ENCODE measurements around the gene PLEK.
"Not testable (repeated sequence)": the region's sequence is repeated elsewhere in the genome, so short reads cannot be mapped to it uniquely, and the experiment has no call there.

The PLEK gene

DNA sequence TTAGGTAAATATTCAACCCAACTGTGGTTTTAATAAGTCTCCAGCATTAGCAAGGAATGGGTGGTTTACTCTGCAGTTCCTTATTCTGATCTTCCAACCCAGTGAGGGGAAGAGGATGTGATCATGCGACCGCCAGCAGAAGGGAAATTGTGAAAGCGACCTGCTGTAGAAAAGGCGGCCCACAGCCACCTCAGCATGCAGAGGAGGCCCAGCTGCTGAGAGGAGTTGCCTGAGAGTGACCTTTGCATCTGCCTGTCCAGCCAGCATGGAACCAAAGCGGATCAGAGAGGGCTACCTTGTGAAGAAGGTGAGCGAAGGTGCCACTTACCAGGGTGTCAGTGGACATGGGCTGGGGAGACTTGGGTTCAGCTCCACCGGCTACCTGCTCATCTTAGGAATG is at the start of gene PLEK:
Gene PLEK (plus strand): TSS at position 196 of the 400 bp plus-strand sequence. CDS start 70 bp downstream, at position 266.
- no peak for DNase-seq (ENCODE audit: low read depth, low spot score)

DNA sequence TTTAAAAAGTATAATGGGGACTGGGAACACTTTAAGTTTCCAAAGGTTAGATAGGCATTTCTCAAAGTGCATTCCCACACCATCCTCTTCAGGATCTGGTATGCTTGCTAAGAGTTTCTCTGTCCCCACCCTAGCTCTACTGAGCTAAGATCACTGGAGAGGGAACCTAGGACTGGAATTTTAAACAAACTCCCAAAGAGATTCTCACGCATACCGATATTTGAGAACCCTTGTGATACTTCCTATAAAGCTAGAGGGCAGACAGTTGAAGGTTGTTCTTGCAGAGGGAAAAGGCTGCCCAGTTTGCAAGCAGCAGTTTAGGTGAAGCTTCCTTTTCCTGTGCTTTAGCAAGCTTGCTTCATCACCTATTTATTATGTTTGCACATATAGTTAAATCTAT is 49.0 kb upstream of the PLEK start:
- no peak for DNase-seq (ENCODE audit: low read depth, low spot score)

DNA sequence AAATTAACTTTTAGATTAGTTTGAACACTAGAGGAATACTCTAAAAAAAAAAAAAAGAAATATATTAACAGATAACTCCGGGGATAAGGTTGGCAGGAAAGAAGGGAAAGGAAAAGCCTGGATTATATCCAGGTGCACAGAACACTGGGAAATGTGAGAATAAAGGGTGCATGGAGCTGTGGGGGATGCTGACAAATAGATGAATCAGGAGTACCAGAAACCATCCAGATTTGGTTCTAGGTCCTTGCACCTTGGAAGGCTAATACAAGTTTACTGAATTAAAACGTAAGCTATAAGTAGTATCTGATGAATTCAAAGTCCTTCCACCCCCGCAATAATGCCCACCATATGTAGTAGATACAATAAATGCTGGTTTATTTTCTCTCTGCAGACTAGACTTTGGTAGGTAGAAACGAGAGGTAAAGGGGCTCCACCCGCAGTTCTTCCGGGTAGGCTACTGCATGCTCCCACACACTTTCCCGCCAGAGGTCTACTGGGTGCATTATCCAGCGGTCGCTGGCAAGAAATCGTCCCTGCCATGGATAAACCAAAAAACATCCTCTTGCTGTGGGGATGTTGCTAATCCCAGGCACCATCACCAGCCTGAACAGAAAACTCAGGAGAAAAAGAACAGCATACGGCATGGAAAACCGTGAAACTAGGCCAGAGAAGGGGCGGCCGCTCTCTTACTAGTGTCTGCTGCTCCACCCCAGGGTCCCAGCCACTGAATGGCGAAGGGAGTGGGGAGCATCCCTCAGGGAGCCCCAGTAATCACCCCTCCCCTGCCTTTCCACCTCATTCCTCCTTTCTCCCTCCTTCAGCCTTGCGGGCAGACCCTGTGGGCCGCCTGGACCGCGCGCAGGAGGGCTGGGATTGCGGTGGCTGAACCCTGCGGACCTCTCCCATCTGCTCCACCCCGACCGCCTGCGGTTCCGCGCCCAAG is 46.8 kb upstream of the PLEK start:
- peak; percentile 14 for DNase-seq (ENCODE audit: low read depth, low spot score)

DNA sequence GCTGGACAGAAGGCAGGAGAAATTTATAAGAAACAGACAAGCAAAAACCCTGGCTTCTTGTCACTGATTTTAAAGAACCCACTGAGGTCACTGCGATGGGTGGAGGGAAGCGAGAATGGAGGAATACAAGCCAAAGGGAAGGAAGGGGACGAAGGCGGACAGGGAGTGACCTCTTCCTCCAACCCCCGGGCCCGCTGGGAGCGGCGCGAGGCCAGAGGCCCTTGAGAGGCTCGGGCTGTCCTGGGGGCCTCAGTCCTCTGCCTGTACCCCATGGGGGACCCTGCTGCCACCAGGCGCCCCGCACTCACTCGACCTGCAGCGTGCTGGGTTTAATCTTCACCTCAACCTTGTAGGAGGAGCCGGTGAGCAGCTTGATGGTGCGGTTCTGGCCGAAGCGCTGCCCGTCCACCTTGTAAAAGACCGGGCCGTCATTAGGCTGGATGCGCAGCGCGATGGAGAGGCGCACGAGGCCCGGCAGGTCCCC is 46.1 kb upstream of the PLEK start:
- no peak for DNase-seq (ENCODE audit: low read depth, low spot score)

DNA sequence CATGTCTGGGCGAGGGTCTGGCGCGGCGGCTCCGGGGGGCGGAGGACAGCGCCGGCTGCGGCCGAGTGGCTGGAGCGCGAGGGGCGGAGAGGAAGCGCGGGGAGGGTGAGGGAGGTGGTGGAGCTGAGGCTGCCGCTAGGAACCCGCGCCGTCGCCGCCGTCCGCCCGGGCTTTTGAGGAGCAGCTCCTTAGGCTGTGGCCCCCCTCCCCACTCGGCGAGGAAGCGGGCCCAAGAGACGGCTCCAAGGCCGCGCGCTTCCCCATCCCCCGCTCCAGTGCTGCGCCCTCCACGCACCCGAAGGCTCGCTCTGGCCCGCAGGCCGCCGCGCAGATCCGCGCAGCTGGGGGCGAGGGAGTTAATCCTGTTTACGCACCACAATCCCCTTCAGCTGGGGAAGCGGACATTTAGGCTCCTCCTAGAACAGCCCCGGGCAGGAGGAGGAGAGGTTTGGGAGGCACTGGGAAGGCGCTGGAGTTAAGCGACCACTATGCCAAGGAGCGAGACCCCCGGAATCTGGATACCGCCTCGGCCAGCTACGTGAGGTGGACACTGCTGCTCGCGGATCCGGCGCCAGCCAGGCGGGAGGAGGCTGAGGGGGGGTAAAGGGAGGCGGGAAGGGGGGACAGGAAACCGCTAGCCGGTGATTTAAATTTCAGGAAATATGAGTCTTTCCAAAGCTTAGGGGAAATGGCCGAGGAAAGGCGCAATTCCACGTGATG is 45.5 kb upstream of the PLEK start, which contains the start of gene CNRIP1:
Gene CNRIP1 (minus strand): TSS at position 552 of the 720 bp plus-strand sequence. CDS start 549 bp downstream, at position 3.
- peak; percentile 43 for DNase-seq (ENCODE audit: low read depth, low spot score)

- DNase-seq (ENCODE audit: low read depth, low spot score): peak; percentile 35
Observed at GRCh38 chr2:68320118-68320641, 44.9 kb upstream of the PLEK start.

GRCh38 chr2:68325056-68325455 is 40.0 kb upstream of the PLEK start:
- DNase-seq (ENCODE audit: low read depth, low spot score): no peak

GRCh38 chr2:68328901-68329300 is 36.2 kb upstream of the PLEK start:
- no peak for DNase-seq (ENCODE audit: low read depth, low spot score)

- DNase-seq (ENCODE audit: low read depth, low spot score): no peak
Observed at GRCh38 chr2:68330691-68331090, 34.4 kb upstream of the PLEK start.

DNA sequence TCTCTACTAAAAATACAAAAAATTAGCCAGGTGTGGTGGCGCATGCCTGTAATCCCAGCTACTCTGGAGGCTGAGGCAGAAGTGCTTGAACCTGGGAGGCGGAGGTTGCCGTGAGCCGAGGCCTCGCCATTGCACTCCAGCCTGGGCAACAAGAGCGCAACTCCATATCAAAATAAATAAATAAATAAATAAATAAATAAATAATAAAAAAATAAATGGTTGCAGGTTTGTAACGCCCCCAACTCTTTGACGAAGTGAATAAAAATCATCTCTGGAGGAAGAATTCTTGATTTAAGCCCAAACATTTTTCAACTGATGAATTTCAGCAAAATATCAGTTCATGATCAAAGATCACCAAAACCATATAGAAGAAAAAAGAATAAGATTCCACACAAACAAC is 32.1 kb upstream of the PLEK start:
- DNase-seq (ENCODE audit: low read depth, low spot score): no peak

GRCh38 chr2:68333931-68334330 is 31.2 kb upstream of the PLEK start:
- DNase-seq (ENCODE audit: low read depth, low spot score): no peak

- no peak for DNase-seq (ENCODE audit: low read depth, low spot score)
Observed at GRCh38 chr2:68336192-68336591, 28.9 kb upstream of the PLEK start.

DNA sequence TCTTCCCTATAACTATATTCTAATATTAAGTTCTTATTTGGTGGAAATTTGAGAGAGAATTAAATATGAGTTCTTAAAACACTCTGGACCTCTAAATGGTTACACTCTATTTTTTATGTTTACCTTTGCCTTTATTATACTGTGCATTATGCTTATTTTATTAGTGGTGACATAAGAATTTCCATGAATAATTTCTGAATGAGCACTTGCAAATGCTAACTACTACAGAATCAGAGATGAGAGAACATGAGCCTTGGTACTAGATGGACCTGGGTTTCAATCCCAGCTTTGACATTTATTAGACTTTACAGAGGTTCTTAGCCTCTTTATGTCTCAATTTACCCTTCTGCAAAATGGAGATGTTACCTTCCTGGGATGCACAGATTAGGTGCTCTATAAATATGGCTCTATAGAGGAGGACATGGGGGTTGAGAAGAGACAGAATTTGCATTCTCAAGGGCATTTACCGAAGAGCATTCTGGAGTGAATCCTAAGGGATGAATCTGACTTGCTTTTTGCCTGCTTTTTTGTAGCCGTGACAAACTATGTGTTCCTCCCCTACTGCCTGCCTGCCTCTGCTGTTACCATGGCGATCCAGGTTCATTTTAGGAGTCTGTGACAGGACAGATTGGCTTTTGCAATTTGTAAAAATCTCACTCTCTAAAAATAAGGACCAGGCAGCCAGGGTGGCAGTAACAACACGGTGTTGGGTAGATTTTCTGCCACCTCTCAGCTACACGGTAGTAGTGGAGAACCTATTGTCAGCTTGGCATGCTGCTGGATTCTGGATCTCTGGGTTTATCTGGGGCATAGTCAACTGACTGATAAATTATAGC is 24.6 kb upstream of the PLEK start:
- DNase-seq (ENCODE audit: low read depth, low spot score): no peak

GRCh38 chr2:68341062-68341329 is 24.1 kb upstream of the PLEK start:
- DNase-seq (ENCODE audit: low read depth, low spot score): no peak

DNA sequence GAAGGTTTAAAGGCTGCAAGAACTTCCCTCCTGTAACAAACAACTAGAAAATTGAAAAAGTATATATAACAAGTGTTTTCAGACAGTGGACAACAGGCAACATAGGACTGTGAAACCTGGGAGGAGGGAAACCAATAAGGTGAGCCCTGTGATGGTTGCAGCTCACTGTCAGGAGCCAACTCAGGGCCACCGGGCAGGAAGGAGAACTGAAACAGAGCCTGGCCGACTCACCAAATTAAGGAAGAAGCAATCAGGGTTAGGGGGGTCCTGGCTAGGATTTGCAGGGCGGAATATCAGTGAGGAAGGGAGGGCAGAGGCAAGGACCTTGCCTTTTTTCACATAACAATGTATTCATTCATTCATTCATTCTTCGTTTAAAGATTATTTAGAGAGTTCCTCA is 23.5 kb upstream of the PLEK start:
- DNase-seq (ENCODE audit: low read depth, low spot score): no peak

DNA sequence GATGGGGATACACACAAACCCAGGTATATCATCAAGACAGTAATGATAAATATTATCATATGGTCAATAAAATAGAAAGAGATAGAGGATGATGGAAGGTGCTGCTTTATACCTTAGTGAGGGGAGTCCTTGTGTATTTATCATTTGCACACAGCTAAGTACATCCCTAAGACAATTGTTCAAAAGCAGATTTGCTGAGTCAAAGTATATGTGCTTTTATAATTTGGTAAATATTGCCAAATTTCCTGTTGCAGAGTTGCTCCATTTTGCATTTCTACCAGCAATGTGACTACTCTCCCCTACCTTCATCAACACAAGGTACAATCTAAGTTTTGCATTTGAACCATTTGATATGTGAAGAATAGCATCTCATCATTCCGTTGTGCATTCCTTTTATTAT is 22.6 kb upstream of the PLEK start:
- DNase-seq (ENCODE audit: low read depth, low spot score): no peak

DNA sequence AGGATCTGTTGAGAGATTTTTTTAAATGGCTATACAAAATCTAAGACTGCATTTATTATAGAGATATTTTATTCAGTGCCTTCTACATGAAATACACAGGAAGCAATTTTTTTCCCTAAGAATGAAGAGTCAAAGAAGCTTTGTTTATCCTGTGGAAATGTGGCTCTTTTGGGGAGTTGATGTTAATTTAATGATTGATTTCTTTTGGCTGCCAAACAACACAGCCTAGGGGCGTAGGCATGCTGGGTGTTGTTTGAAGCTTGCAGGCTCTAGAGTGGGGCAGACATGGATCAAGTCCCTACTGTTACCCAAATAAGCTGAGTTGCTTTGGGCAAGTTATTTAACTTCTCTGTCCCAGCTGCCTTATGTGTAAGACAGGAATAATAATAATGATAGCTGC is 21.1 kb upstream of the PLEK start:
- DNase-seq (ENCODE audit: low read depth, low spot score): peak; percentile 45

GRCh38 chr2:68345129-68345875 is 19.8 kb upstream of the PLEK start:
- DNase-seq (ENCODE audit: low read depth, low spot score): peak; percentile 7

DNA sequence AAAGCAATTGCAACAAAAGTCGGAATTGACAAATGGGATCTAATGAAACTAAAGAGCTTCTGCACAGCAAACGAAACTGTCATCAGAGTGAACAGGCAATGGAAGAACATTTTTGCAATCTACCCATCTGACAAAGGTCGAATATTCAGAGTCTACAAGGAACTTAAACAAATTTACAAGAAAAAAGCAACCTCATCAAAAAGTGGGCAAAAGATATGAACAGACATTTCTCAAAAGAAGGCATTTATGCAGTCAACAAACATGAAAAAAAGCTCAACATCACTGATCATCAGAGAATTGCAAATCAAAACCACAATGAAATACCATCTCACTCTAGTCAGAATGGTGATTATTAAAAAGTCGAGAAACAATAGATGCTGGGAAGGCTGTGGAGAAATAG is 16.0 kb upstream of the PLEK start:
- not testable (repeated sequence) for DNase-seq (ENCODE audit: low read depth, low spot score)

- no peak for DNase-seq (ENCODE audit: low read depth, low spot score)
Observed at GRCh38 chr2:68351997-68352396, 13.1 kb upstream of the PLEK start.
